ENCODE measurements around the gene TMTC1.

Gene TMTC1

DNA sequence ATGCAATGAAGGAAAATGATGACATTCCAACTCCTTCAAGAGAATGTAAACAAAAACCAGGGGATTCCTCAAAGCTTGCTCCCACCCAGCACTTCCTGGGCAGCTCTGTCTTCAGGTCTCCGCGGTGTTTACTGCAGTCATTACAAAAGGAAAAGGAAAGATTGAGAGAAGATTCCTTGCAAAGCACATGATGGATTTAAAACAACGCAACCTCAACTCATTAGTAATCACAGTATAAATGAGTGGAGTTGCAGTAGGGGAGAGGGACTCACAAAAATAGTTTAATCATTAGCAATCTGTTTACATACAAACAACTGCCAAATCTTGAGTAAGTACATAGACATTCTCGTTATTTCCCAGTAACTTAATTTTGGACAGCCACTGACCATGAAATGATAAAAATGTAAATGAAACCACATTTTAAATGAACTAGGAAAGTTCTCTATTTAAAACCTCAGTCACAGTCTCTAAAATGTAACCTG lies 236.6 kb downstream of the TMTC1 start:
- in situ Hi-C loops (cut with MboI; ENCODE audit: low sequenced_read_pairs, unreplicated experiment) = no loop called here
- no peak for DNase-seq (ENCODE audit: low spot score)

DNA sequence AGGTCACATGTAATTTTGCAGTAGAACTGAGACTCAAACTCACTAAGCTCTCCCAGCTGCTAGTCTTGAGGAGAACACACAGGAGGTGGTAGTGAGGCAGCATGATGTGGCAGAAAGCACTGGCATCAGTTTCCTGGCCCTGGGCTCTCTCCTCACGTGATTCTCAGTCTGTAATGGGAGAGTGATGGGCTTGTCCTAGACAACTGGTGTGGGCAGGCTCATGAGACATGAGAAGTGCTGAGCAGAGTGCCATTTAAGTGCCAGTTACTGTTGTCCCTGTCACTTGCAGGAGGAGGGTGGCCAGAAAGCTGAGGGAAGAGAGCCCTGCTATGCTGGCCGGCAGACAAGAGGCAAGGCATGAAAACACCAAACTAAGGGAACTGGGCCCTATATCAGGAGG lies 237.7 kb downstream of the TMTC1 start:
- TF ChIP-seq, protein P1, sequence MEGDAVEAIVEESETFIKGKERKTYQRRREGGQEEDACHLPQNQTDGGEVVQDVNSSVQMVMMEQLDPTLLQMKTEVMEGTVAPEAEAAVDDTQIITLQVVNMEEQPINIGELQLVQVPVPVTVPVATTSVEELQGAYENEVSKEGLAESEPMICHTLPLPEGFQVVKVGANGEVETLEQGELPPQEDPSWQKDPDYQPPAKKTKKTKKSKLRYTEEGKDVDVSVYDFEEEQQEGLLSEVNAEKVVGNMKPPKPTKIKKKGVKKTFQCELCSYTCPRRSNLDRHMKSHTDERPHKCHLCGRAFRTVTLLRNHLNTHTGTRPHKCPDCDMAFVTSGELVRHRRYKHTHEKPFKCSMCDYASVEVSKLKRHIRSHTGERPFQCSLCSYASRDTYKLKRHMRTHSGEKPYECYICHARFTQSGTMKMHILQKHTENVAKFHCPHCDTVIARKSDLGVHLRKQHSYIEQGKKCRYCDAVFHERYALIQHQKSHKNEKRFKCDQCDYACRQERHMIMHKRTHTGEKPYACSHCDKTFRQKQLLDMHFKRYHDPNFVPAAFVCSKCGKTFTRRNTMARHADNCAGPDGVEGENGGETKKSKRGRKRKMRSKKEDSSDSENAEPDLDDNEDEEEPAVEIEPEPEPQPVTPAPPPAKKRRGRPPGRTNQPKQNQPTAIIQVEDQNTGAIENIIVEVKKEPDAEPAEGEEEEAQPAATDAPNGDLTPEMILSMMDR (IDR thresholded peaks at IDR 0.05; ENCODE audit: borderline replicate concordance, control extremely low read depth, extremely low read depth, insufficient read depth, missing control alignments) = no peak
- in situ Hi-C loops (cut with MboI; ENCODE audit: low sequenced_read_pairs, unreplicated experiment) = no loop called here

More for the DNA sequence above, 236.6 kb downstream of the TMTC1 start:
- TF ChIP-seq, protein P1 (IDR thresholded peaks at IDR 0.05; ENCODE audit: borderline replicate concordance, control extremely low read depth, extremely low read depth, insufficient read depth, missing control alignments) = no peak

DNA sequence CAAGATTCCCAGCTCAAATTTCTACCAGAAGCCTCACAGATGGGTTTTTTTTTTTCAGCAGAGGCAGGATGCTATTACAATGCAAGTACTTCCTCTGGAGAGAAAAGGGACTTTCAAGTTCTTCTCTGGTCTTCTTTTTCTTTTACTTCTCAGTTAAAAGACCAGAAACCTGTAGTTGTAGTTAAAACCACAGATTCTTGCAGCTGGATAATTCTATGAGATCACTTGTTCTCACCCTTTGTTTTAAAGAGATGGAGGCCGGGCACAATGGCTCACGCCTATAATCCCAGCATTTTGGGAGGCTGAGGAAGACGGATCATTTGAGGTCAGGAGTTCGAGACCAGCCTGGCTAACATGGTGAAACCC lies 238.7 kb downstream of the TMTC1 start:
- TF ChIP-seq, protein P1 (IDR thresholded peaks at IDR 0.05; ENCODE audit: borderline replicate concordance, control extremely low read depth, extremely low read depth, insufficient read depth, missing control alignments) = no peak
- peak; percentile 24 for DNase-seq (ENCODE audit: low spot score)
- in situ Hi-C loops (cut with MboI; ENCODE audit: low sequenced_read_pairs, unreplicated experiment) = no loop called here

More for the DNA sequence above, 237.7 kb downstream of the TMTC1 start:
- no peak for DNase-seq (ENCODE audit: low spot score)

DNA sequence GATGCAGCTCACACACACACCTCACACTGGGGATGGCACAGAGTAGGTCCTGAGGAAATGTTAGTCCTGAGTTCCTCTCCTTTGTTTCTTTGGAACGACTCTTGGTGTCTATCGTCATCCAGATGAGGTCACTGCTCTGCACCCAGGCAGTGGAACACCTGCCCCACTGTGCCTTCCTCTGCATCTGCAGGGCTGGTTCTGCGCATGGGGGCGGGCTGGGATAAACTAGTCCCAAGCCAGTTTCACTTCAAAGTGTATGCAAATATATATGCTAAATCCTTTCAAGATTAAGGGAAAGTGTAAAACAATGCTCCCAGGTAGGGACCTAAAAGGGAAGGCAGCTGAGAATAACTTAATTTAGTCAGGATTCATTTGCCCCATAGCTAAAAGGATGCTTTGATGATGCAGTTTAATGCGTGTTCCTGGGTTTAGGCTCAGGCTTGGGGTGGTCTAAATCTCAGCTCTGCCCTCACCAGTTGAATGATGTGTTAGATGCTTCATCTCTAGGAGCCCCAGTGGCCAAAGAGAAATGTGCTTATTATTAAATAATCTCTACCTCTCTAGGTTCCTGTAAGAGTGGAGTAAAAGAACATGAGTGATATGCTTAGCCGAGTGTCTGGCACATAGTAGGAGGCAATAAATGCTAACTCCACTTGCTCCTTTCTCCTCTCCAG lies 239.2 kb downstream of the TMTC1 start:
- no peak for DNase-seq (ENCODE audit: low spot score)
- in situ Hi-C loops (cut with MboI; ENCODE audit: low sequenced_read_pairs, unreplicated experiment) = no loop called here
- TF ChIP-seq, protein P1 (IDR thresholded peaks at IDR 0.05; ENCODE audit: borderline replicate concordance, control extremely low read depth, extremely low read depth, insufficient read depth, missing control alignments) = no peak

DNA sequence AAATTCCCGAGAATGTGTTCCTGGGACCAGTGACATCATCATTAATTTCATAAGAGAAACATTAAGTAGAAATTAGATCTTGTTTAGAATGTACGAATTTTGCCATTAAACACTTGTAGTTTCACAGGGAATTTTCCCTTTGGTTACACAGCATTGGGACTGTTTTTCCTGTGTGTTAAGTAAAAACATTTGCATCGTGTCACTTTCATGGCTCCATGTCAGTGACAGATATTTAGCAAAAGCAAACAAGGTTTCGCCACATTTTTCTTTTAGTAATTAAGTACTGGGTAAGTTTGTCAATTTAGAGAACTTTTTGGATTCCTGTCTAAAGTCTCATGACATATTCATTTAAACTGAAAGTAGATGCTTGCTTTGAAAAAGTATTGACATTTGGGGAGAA lies 240.7 kb downstream of the TMTC1 start:
- in situ Hi-C loops (cut with MboI; ENCODE audit: low sequenced_read_pairs, unreplicated experiment) = no loop called here
- DNase-seq (ENCODE audit: low spot score) = no peak
- TF ChIP-seq, protein P1 (IDR thresholded peaks at IDR 0.05; ENCODE audit: borderline replicate concordance, control extremely low read depth, extremely low read depth, insufficient read depth, missing control alignments) = no peak

DNA sequence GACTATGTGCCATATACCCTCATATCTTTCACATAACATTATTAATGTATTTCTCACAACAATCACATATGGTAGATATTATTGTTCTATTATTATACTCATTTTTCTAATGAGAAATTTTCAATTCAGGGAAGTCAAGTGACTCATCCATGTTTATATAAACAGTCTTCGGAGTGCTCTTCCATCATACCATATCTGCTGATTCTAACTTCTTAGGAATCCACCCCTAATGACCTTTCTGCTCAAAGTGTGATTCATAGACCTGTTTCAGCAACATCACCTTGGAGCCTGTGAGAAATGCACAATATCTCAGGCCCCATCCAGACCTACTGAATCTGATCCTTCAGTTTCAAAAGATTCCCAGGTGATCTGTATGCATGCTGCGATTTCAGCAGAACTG lies 246.4 kb downstream of the TMTC1 start:
- no peak for DNase-seq (ENCODE audit: low spot score)
- TF ChIP-seq, protein P1 (IDR thresholded peaks at IDR 0.05; ENCODE audit: borderline replicate concordance, control extremely low read depth, extremely low read depth, insufficient read depth, missing control alignments) = no peak
- in situ Hi-C loops (cut with MboI; ENCODE audit: low sequenced_read_pairs, unreplicated experiment) = no loop called here
